ENCODE measurements around the gene ANKRD40.

DNA sequence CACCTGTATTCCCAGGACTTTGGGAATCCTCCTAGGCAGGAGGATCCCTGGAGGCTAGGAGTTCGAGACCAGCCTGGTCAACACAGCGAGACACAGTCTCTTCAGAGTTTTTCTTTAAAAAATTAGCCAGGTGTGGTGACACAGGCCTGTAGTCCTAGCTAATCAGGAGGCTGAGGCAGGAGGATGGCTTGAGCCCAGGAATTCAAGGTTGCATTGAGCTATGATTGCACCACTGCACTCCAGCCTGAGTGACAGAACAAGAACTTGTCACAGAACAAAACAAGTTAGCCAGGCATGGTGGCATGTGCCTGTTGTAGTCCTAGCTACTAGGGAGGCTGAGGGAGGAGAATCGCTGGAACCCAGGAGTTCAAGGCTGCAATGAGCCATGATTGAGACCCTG is 24.8 kb downstream of the ANKRD40 start:
- TF ChIP-seq POLR2AphosphoS5 (IDR thresholded peaks at IDR 0.05; ENCODE audit: borderline replicate concordance, low read depth, low read length), result no peak
- no peak for TF ChIP-seq EZH2 (IDR thresholded peaks at IDR 0.05)
